GM23338 (cell line): Measurements from ENCODE around the gene FARSA. TPM values are rescaled to one million over a fixed set of nuclear protein-coding genes. Genes with fewer than 3 reads are reported as not detected.

ENCODE experiments used
- ATAC-seq: fragments of 200-7000 bp; cut with Tn5 transposase; 3 replicates; pipeline ENCODE4 v1.9.1; 2020
- DNase-seq: peaks from one replicate; pipeline ENCODE4 v3.0.0-alpha.2; 2015; ENCODE audit warnings: low spot score
- H2AFZ ChIP-seq: fragments of 200-600 bp; sonication (generic); 2 replicates; pipeline ENCODE4 v1.8.0; 2016; ENCODE audit warnings: antibody characterized with exemption, mild to moderate bottlenecking, moderate library complexity
- H3F3A ChIP-seq: fragments of 200-600 bp; sonication (generic); replicated peaks from 2 replicates; pipeline ENCODE4 v1.8.0; 2017; ENCODE audit warnings: antibody characterized with exemption, mixed run types, low read depth
- H3K27ac ChIP-seq: fragments of 200-600 bp; sonication (generic); 2 replicates; pipeline ENCODE4 v1.6.1; 2016; ENCODE audit warnings: low read depth
- H3K27me3 ChIP-seq: fragments of 200-600 bp; sonication (generic); 2 replicates; pipeline ENCODE4 v1.8.0; 2016; ENCODE audit warnings: mild to moderate bottlenecking, mixed run types, moderate library complexity; ENCODE audit not compliant: insufficient read depth
- H3K36me3 ChIP-seq: fragments of 200-600 bp; sonication (generic); 2 replicates; pipeline ENCODE4 v1.8.0; 2016; ENCODE audit warnings: mild to moderate bottlenecking; ENCODE audit not compliant: insufficient read depth
- H3K4me1 ChIP-seq: fragments of 200-600 bp; sonication (generic); 2 replicates; pipeline ENCODE4 v1.8.0; 2016; ENCODE audit warnings: mild to moderate bottlenecking, moderate library complexity; ENCODE audit not compliant: insufficient read depth
- H3K4me2 ChIP-seq: fragments of 200-600 bp; sonication (generic); 2 replicates; pipeline ENCODE4 v1.7.1; 2017; ENCODE audit warnings: mixed run types
- H3K4me3 ChIP-seq: fragments of 200-600 bp; sonication (generic); 2 replicates; pipeline ENCODE4 v1.6.1; 2016; ENCODE audit warnings: mixed run types
- H3K79me2 ChIP-seq: fragments of 200-600 bp; sonication (generic); replicated peaks from 2 replicates; pipeline ENCODE4 v1.8.0; 2017; ENCODE audit warnings: mild to moderate bottlenecking; ENCODE audit not compliant: insufficient read depth
- H3K9me2 ChIP-seq: fragments of 200-600 bp; sonication (generic); 2 replicates; pipeline ENCODE4 v1.8.0; 2017; ENCODE audit not compliant: insufficient read depth
- H4K20me1 ChIP-seq: fragments of 200-600 bp; sonication (generic); replicated peaks from 2 replicates; pipeline ENCODE4 v1.8.0; 2017; ENCODE audit warnings: mild to moderate bottlenecking; ENCODE audit not compliant: insufficient read depth
- H3K27ac Mint-ChIP-seq: 2 replicates; pipeline ENCODE4 v1.8.0; 2020; ENCODE audit warnings: inconsistent platforms, mild to moderate bottlenecking, moderate library complexity, mixed read lengths
- H3K27me3 Mint-ChIP-seq: 3 replicates; pipeline ENCODE4 v1.8.0; 2022; ENCODE audit warnings: low read depth, mild to moderate bottlenecking, moderate library complexity, mixed read lengths, inconsistent platforms; ENCODE audit not compliant: insufficient read depth, poor library complexity
- H3K36me3 Mint-ChIP-seq: 3 replicates; pipeline ENCODE4 v1.8.0; 2021; ENCODE audit warnings: low read depth, mild to moderate bottlenecking, inconsistent platforms, moderate library complexity, mixed read lengths
- H3K4me1 Mint-ChIP-seq: 3 replicates; pipeline ENCODE4 v1.8.0; 2020; ENCODE audit warnings: mild to moderate bottlenecking, inconsistent platforms, mixed read lengths
- H3K4me3 Mint-ChIP-seq: 3 replicates; pipeline ENCODE4 v1.8.0; 2021; ENCODE audit warnings: moderate library complexity, mild to moderate bottlenecking, inconsistent platforms, mixed read lengths
- H3K9me3 Mint-ChIP-seq: 3 replicates; pipeline ENCODE4 v1.8.0; 2020; ENCODE audit warnings: moderate library complexity, mild to moderate bottlenecking, inconsistent platforms, mixed read lengths
- CREB1 ChIP-seq: fragments of 250-450 bp; sonication (Bioruptor Pico); IDR thresholded peaks from 2 replicates; pipeline ENCODE4 v1.5.0; 2020; ENCODE audit warnings: low read depth, mild to moderate bottlenecking, moderate library complexity
- EZH2phosphoT487 ChIP-seq: fragments of 200-600 bp; sonication (generic); IDR thresholded peaks from one replicate; pipeline ENCODE4 v1.8.1; 2018; ENCODE audit warnings: antibody characterized with exemption; ENCODE audit not compliant: unreplicated experiment
- POLR2AphosphoS5 ChIP-seq: IDR thresholded peaks from 2 replicates; pipeline ENCODE4 v1.6.1; 2016; ENCODE audit warnings: antibody characterized with exemption, low read depth
- ZNF331 ChIP-seq: fragments of 250-450 bp; sonication (Bioruptor Pico); IDR thresholded peaks from 2 replicates; pipeline ENCODE4 v1.5.0; 2020; ENCODE audit warnings: low read depth, mild to moderate bottlenecking, moderate library complexity
- polyA plus RNA-seq: library from polyadenylated mRNA; unstranded; fragments of >200 nt; fragmentation: Nextera tagmentation; extraction: Ambion mirVana; gene quantifications from 2 replicates; pipeline ENCODE4 v1.2.1, GENCODE V29; 2016
- total RNA-seq: library from RNA; depleted of rRNA; stranded (reverse); fragments of >200 nt; shearing (Covaris generic); gene quantifications from 2 replicates; pipeline ENCODE4 v1.2.3, GENCODE V29; 2014
- TF ChIP-seq, protein P1 (sequence below), 2 experiments: fragments of 200-600 bp in 1 of 2; sonication (generic) in 1 of 2; conservative IDR thresholded peaks; 2 replicates each; pipeline versions ENCODE4 v1.5.1 to v1.6.1; 2016 to 2017; ENCODE audit warnings: antibody characterized with exemption in 2 of 2, low read depth in 2 of 2, mild to moderate bottlenecking in 2 of 2, moderate library complexity in 1 of 2
- TF ChIP-seq, protein P2 (sequence below): IDR thresholded peaks from 2 replicates; pipeline ENCODE4 v1.6.1; 2016; ENCODE audit warnings: antibody characterized with exemption
- TF ChIP-seq, protein P3 (sequence below): fragments of 250-450 bp; sonication (Bioruptor Pico); IDR thresholded peaks from 2 replicates; pipeline ENCODE4 v1.5.0; 2020; ENCODE audit warnings: mild to moderate bottlenecking, moderate library complexity

FARSA gene
- total and polyA plus RNA-seq, 2 experiments from 2014 or later, result 74.7 to 86.4 TPM

DNA sequence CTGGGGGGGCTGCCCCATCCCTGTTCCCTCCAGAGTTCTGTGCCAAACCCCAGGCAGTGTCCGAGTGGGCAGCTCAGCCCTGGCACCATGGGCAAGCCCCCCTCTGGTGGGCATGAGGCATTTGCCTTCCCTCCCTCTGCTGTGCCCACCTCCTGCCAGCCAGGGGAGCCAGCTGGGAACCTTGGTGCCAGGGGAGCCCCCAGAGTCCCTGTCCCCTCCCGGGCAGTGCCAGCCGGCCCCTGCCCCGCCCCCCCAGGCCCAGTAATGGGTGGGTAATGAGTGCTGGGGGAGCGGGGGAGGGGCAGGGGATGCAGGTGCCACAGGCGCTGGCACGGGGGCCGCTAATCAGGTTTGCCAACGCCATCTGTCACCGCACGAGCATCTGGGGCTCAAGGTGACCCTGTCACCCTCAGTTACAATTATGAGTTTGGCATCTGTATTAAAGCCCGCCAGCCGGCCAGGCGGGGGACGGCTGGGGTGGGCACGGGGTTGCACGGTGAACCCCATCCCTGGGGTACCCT lies 41.8 kb upstream of the FARSA start:
- no peak overlapping the region for H3K27ac ChIP-seq
- no peaks in the 10 kb centered on the region for H3K79me2 ChIP-seq
- H2AFZ ChIP-seq, result no peak overlapping the region
- no peak overlapping the region for H3K4me2 ChIP-seq
- H3K27me3 Mint-ChIP-seq, result peaks cover 9% of the 10 kb centered on the region
- H4K20me1 ChIP-seq, result no peaks in the 10 kb centered on the region
- no peaks in the 10 kb centered on the region for H3K9me2 ChIP-seq
- DNase-seq (no peak), ATAC-seq (no peak)
- no peak overlapping the region for H3K4me3 Mint-ChIP-seq
- no peaks in the 10 kb centered on the region for H3K36me3 Mint-ChIP-seq
- H3K4me1 Mint-ChIP-seq, result no peaks in the 10 kb centered on the region
- no peaks in the 10 kb centered on the region for H3K4me1 ChIP-seq
- no peaks in the 10 kb centered on the region for H3K36me3 ChIP-seq
- H3K27ac Mint-ChIP-seq, result no peak overlapping the region
- no peaks in the 10 kb centered on the region for H3K9me3 Mint-ChIP-seq
- TF ChIP-seq, protein P1, sequence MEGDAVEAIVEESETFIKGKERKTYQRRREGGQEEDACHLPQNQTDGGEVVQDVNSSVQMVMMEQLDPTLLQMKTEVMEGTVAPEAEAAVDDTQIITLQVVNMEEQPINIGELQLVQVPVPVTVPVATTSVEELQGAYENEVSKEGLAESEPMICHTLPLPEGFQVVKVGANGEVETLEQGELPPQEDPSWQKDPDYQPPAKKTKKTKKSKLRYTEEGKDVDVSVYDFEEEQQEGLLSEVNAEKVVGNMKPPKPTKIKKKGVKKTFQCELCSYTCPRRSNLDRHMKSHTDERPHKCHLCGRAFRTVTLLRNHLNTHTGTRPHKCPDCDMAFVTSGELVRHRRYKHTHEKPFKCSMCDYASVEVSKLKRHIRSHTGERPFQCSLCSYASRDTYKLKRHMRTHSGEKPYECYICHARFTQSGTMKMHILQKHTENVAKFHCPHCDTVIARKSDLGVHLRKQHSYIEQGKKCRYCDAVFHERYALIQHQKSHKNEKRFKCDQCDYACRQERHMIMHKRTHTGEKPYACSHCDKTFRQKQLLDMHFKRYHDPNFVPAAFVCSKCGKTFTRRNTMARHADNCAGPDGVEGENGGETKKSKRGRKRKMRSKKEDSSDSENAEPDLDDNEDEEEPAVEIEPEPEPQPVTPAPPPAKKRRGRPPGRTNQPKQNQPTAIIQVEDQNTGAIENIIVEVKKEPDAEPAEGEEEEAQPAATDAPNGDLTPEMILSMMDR (conservative IDR thresholded peaks at IDR 0.05; ENCODE audit: low read depth in 2 of 2), result no peak
- TF ChIP-seq CREB1 (CRISPR knock-in tag) (no peak), ZNF331 (CRISPR knock-in tag) (no peak), EZH2phosphoT487 (no peak), POLR2AphosphoS5 (no peak)
- TF ChIP-seq, protein P2, sequence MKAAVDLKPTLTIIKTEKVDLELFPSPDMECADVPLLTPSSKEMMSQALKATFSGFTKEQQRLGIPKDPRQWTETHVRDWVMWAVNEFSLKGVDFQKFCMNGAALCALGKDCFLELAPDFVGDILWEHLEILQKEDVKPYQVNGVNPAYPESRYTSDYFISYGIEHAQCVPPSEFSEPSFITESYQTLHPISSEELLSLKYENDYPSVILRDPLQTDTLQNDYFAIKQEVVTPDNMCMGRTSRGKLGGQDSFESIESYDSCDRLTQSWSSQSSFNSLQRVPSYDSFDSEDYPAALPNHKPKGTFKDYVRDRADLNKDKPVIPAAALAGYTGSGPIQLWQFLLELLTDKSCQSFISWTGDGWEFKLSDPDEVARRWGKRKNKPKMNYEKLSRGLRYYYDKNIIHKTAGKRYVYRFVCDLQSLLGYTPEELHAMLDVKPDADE, result no peak
- TF ChIP-seq, protein P3, sequence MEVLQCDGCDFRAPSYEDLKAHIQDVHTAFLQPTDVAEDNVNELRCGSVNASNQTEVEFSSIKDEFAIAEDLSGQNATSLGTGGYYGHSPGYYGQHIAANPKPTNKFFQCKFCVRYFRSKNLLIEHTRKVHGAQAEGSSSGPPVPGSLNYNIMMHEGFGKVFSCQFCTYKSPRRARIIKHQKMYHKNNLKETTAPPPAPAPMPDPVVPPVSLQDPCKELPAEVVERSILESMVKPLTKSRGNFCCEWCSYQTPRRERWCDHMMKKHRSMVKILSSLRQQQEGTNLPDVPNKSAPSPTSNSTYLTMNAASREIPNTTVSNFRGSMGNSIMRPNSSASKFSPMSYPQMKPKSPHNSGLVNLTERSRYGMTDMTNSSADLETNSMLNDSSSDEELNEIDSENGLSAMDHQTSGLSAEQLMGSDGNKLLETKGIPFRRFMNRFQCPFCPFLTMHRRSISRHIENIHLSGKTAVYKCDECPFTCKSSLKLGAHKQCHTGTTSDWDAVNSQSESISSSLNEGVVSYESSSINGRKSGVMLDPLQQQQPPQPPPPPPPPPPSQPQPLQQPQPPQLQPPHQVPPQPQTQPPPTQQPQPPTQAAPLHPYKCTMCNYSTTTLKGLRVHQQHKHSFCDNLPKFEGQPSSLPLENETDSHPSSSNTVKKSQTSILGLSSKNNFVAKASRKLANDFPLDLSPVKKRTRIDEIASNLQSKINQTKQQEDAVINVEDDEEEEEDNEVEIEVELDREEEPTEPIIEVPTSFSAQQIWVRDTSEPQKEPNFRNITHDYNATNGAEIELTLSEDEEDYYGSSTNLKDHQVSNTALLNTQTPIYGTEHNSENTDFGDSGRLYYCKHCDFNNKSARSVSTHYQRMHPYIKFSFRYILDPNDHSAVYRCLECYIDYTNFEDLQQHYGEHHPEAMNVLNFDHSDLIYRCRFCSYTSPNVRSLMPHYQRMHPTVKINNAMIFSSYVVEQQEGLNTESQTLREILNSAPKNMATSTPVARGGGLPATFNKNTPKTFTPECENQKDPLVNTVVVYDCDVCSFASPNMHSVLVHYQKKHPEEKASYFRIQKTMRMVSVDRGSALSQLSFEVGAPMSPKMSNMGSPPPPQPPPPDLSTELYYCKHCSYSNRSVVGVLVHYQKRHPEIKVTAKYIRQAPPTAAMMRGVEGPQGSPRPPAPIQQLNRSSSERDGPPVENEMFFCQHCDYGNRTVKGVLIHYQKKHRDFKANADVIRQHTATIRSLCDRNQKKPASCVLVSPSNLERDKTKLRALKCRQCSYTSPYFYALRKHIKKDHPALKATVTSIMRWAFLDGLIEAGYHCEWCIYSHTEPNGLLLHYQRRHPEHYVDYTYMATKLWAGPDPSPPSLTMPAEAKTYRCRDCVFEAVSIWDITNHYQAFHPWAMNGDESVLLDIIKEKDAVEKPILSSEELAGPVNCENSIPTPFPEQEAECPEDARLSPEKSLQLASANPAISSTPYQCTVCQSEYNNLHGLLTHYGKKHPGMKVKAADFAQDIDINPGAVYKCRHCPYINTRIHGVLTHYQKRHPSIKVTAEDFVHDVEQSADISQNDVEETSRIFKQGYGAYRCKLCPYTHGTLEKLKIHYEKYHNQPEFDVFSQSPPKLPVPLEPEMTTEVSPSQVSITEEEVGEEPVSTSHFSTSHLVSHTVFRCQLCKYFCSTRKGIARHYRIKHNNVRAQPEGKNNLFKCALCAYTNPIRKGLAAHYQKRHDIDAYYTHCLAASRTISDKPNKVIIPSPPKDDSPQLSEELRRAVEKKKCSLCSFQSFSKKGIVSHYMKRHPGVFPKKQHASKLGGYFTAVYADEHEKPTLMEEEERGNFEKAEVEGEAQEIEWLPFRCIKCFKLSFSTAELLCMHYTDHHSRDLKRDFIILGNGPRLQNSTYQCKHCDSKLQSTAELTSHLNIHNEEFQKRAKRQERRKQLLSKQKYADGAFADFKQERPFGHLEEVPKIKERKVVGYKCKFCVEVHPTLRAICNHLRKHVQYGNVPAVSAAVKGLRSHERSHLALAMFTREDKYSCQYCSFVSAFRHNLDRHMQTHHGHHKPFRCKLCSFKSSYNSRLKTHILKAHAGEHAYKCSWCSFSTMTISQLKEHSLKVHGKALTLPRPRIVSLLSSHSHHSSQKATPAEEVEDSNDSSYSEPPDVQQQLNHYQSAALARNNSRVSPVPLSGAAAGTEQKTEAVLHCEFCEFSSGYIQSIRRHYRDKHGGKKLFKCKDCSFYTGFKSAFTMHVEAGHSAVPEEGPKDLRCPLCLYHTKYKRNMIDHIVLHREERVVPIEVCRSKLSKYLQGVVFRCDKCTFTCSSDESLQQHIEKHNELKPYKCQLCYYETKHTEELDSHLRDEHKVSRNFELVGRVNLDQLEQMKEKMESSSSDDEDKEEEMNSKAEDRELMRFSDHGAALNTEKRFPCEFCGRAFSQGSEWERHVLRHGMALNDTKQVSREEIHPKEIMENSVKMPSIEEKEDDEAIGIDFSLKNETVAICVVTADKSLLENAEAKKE (CRISPR knock-in tag), result no peak
- no peak overlapping the region for H3K4me3 ChIP-seq
- no peaks in the 10 kb centered on the region for H3K27me3 ChIP-seq
- no peaks in the 10 kb centered on the region for H3F3A ChIP-seq
